SK-N-SH treated with all-trans-retinoic acid at 6 μM for 48 hours (cell line): ENCODE data around the gene HRG.

Source experiments
- ATAC-seq: fragments of 200-7000 bp; cut with Tn5 transposase; 3 replicates; pipeline ENCODE4 v1.9.1; 2020; ENCODE audit warnings: mild to moderate bottlenecking, moderate library complexity
- BACH2 ChIP-seq: fragments of 250-450 bp; sonication (Bioruptor Pico); IDR thresholded peaks from 2 replicates; pipeline ENCODE4 v1.9.0; 2021; ENCODE audit warnings: mild to moderate bottlenecking, borderline replicate concordance
- CSDC2 ChIP-seq: fragments of 250-450 bp; sonication (Bioruptor Pico); IDR thresholded peaks from 2 replicates; pipeline ENCODE4 v1.5.0; 2020; ENCODE audit warnings: mild to moderate bottlenecking, moderate library complexity
- ESRRG ChIP-seq: fragments of 250-450 bp; sonication (Bioruptor Pico); IDR thresholded peaks from 2 replicates; pipeline ENCODE4 v1.6.1; 2021; ENCODE audit warnings: mild to moderate bottlenecking
- OSR1 ChIP-seq: fragments of 250-450 bp; sonication (Bioruptor Pico); IDR thresholded peaks from 2 replicates; pipeline ENCODE4 v1.8.0; 2022; ENCODE audit warnings: moderate library complexity, mild to moderate bottlenecking, inconsistent platforms
- PPARA ChIP-seq: fragments of 250-450 bp; sonication (Bioruptor Pico); IDR thresholded peaks from 2 replicates; pipeline ENCODE4 v1.5.0; 2020; ENCODE audit warnings: mild to moderate bottlenecking, borderline replicate concordance
- SNAI2 ChIP-seq: fragments of 250-450 bp; sonication (Bioruptor Pico); IDR thresholded peaks from 2 replicates; pipeline ENCODE4 v1.5.0; 2020; ENCODE audit warnings: mild to moderate bottlenecking, moderate library complexity
- TCF4 ChIP-seq: fragments of 250-450 bp; sonication (Bioruptor Pico); IDR thresholded peaks from 2 replicates; pipeline ENCODE4 v1.8.0; 2021; ENCODE audit warnings: mild to moderate bottlenecking, moderate library complexity, borderline replicate concordance
- TOX ChIP-seq: fragments of 250-450 bp; sonication (Bioruptor Pico); IDR thresholded peaks from 2 replicates; pipeline ENCODE4 v1.8.0; 2021; ENCODE audit warnings: mild to moderate bottlenecking, moderate library complexity, borderline replicate concordance
- ZC3H10 ChIP-seq: fragments of 250-450 bp; sonication (Bioruptor Pico); IDR thresholded peaks from 2 replicates; pipeline ENCODE4 v1.5.1; 2021; ENCODE audit warnings: mild to moderate bottlenecking, moderate library complexity
- ZFP3 ChIP-seq: fragments of 250-450 bp; sonication (Bioruptor Pico); IDR thresholded peaks from 2 replicates; pipeline ENCODE4 v1.5.0; 2020; ENCODE audit warnings: mild to moderate bottlenecking, moderate library complexity
- ZFP30 ChIP-seq: fragments of 450-650 bp; formaldehyde crosslinking; IDR thresholded peaks from 2 replicates; pipeline ENCODE4 v1.5.0; 2022; ENCODE audit warnings: mild to moderate bottlenecking, moderate library complexity
- ZNF565 ChIP-seq: fragments of 450-650 bp; formaldehyde crosslinking; conservative IDR thresholded peaks from 2 replicates; pipeline ENCODE4 v1.5.0; 2020; ENCODE audit warnings: low read depth, mild to moderate bottlenecking, moderate library complexity
- ZNF70 ChIP-seq: fragments of 450-650 bp; formaldehyde crosslinking; IDR thresholded peaks from 2 replicates; pipeline ENCODE4 v1.5.0; 2020; ENCODE audit warnings: mild to moderate bottlenecking, moderate library complexity
- TF ChIP-seq, protein P1 (sequence below): fragments of 250-450 bp; sonication (Bioruptor Pico); IDR thresholded peaks from 2 replicates; pipeline ENCODE4 v1.8.0; 2020; ENCODE audit warnings: mild to moderate bottlenecking, moderate library complexity, borderline replicate concordance
- TF ChIP-seq, protein P2 (sequence below): fragments of 250-450 bp; sonication (Bioruptor Pico); IDR thresholded peaks from 2 replicates; pipeline ENCODE4 v1.8.0; 2021; ENCODE audit warnings: low read depth, mild to moderate bottlenecking, moderate library complexity, borderline replicate concordance
- TF ChIP-seq, protein P3 (sequence below): fragments of 250-450 bp; sonication (Bioruptor Pico); IDR thresholded peaks from 2 replicates; pipeline ENCODE4 v1.5.1; 2021; ENCODE audit warnings: mild to moderate bottlenecking, moderate library complexity
- TF ChIP-seq, protein P4 (sequence below): fragments of 250-450 bp; sonication (Bioruptor Pico); IDR thresholded peaks from 2 replicates; pipeline ENCODE4 v1.5.1; 2020; ENCODE audit warnings: low read depth, mild to moderate bottlenecking, moderate library complexity
- TF ChIP-seq, protein P5 (sequence below): fragments of 250-450 bp; sonication (Bioruptor Pico); IDR thresholded peaks from 2 replicates; pipeline ENCODE4 v1.5.0; 2020; ENCODE audit warnings: mild to moderate bottlenecking, moderate library complexity

HRG gene

DNA sequence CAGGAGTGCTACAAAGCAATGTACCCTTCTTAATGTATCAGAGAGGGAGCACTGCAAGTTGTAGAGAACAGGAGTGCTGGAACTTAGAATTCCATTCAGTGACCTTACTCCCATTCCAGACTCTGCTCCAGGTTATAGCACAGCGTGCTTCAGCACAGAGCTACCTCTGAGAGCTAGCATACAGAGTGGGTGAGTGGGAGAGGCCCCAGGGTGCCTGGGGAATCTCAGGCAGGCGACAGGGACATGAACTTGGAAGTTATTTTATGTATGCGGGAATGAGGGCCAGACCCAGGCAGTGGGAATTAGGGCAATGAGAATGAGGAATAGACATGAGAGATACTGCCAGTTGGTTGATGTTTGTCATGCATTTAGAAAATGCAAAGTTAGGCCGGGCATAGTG, 47.7 kb downstream of the HRG start (continued):
- TF ChIP-seq, protein P1, sequence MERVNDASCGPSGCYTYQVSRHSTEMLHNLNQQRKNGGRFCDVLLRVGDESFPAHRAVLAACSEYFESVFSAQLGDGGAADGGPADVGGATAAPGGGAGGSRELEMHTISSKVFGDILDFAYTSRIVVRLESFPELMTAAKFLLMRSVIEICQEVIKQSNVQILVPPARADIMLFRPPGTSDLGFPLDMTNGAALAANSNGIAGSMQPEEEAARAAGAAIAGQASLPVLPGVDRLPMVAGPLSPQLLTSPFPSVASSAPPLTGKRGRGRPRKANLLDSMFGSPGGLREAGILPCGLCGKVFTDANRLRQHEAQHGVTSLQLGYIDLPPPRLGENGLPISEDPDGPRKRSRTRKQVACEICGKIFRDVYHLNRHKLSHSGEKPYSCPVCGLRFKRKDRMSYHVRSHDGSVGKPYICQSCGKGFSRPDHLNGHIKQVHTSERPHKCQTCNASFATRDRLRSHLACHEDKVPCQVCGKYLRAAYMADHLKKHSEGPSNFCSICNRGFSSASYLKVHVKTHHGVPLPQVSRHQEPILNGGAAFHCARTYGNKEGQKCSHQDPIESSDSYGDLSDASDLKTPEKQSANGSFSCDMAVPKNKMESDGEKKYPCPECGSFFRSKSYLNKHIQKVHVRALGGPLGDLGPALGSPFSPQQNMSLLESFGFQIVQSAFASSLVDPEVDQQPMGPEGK (CRISPR knock-in tag) = no peak
- TF ChIP-seq ZFP30 = no peak
- TF ChIP-seq, all 23 proteins: peak for 0

DNA sequence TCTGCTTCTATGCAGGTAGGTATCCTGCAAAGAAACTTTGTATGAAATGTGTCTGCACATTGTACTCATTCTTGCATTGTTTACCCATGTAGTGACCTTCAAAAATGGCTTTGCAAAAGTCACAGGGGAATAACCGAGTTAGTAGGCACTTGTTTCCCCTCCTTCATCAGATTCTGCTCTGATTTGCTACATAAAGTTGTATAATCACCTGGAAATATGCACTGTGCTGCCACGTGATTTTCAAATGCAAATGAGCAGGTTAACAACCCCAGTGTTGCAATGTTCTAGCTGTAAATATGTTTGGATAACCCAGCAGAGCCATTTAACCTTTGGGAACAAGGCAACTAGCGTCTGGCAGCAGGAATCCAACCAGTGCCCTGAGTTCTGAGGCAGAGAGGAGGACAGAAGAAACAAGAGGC, 51.2 kb downstream of the HRG start, which contains the start of gene KNG1:
KNG1 (plus strand) TSS at position 321 of the 419 bp plus-strand sequence. CDS start 184 bp downstream, outside the sequence.
- TF ChIP-seq BACH2 (CRISPR knock-in tag) (no peak), TOX (CRISPR knock-in tag) (no peak), CSDC2 (CRISPR knock-in tag) (no peak), ESRRG (CRISPR knock-in tag) (no peak), ZNF565 (CRISPR knock-in tag) (no peak), ZFP3 (CRISPR knock-in tag) (no peak), PPARA (CRISPR knock-in tag) (no peak), TCF4 (no peak), ZFP30 (no peak), SNAI2 (CRISPR knock-in tag) (no peak), ZC3H10 (CRISPR knock-in tag) (no peak), OSR1 (no peak), ZNF70 (CRISPR knock-in tag) (no peak)
- TF ChIP-seq, protein P2, sequence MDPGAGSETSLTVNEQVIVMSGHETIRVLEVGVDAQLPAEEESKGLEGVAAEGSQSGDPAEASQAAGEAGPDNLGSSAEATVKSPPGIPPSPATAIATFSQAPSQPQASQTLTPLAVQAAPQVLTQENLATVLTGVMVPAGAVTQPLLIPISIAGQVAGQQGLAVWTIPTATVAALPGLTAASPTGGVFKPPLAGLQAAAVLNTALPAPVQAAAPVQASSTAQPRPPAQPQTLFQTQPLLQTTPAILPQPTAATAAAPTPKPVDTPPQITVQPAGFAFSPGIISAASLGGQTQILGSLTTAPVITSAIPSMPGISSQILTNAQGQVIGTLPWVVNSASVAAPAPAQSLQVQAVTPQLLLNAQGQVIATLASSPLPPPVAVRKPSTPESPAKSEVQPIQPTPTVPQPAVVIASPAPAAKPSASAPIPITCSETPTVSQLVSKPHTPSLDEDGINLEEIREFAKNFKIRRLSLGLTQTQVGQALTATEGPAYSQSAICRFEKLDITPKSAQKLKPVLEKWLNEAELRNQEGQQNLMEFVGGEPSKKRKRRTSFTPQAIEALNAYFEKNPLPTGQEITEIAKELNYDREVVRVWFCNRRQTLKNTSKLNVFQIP (CRISPR knock-in tag) = no peak
- TF ChIP-seq, protein P3, sequence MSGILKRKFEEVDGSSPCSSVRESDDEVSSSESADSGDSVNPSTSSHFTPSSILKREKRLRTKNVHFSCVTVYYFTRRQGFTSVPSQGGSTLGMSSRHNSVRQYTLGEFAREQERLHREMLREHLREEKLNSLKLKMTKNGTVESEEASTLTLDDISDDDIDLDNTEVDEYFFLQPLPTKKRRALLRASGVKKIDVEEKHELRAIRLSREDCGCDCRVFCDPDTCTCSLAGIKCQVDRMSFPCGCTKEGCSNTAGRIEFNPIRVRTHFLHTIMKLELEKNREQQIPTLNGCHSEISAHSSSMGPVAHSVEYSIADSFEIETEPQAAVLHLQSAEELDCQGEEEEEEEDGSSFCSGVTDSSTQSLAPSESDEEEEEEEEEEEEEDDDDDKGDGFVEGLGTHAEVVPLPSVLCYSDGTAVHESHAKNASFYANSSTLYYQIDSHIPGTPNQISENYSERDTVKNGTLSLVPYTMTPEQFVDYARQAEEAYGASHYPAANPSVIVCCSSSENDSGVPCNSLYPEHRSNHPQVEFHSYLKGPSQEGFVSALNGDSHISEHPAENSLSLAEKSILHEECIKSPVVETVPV = no peak
- TF ChIP-seq, protein P4, sequence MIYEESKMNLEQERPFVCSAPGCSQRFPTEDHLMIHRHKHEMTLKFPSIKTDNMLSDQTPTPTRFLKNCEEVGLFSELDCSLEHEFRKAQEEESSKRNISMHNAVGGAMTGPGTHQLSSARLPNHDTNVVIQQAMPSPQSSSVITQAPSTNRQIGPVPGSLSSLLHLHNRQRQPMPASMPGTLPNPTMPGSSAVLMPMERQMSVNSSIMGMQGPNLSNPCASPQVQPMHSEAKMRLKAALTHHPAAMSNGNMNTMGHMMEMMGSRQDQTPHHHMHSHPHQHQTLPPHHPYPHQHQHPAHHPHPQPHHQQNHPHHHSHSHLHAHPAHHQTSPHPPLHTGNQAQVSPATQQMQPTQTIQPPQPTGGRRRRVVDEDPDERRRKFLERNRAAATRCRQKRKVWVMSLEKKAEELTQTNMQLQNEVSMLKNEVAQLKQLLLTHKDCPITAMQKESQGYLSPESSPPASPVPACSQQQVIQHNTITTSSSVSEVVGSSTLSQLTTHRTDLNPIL (CRISPR knock-in tag) = no peak
- TF ChIP-seq, protein P1 (CRISPR knock-in tag) = no peak
- TF ChIP-seq, protein P5, sequence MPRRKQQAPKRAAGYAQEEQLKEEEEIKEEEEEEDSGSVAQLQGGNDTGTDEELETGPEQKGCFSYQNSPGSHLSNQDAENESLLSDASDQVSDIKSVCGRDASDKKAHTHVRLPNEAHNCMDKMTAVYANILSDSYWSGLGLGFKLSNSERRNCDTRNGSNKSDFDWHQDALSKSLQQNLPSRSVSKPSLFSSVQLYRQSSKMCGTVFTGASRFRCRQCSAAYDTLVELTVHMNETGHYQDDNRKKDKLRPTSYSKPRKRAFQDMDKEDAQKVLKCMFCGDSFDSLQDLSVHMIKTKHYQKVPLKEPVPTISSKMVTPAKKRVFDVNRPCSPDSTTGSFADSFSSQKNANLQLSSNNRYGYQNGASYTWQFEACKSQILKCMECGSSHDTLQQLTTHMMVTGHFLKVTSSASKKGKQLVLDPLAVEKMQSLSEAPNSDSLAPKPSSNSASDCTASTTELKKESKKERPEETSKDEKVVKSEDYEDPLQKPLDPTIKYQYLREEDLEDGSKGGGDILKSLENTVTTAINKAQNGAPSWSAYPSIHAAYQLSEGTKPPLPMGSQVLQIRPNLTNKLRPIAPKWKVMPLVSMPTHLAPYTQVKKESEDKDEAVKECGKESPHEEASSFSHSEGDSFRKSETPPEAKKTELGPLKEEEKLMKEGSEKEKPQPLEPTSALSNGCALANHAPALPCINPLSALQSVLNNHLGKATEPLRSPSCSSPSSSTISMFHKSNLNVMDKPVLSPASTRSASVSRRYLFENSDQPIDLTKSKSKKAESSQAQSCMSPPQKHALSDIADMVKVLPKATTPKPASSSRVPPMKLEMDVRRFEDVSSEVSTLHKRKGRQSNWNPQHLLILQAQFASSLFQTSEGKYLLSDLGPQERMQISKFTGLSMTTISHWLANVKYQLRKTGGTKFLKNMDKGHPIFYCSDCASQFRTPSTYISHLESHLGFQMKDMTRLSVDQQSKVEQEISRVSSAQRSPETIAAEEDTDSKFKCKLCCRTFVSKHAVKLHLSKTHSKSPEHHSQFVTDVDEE (CRISPR knock-in tag) = no peak
- no peak for ATAC-seq

DNA sequence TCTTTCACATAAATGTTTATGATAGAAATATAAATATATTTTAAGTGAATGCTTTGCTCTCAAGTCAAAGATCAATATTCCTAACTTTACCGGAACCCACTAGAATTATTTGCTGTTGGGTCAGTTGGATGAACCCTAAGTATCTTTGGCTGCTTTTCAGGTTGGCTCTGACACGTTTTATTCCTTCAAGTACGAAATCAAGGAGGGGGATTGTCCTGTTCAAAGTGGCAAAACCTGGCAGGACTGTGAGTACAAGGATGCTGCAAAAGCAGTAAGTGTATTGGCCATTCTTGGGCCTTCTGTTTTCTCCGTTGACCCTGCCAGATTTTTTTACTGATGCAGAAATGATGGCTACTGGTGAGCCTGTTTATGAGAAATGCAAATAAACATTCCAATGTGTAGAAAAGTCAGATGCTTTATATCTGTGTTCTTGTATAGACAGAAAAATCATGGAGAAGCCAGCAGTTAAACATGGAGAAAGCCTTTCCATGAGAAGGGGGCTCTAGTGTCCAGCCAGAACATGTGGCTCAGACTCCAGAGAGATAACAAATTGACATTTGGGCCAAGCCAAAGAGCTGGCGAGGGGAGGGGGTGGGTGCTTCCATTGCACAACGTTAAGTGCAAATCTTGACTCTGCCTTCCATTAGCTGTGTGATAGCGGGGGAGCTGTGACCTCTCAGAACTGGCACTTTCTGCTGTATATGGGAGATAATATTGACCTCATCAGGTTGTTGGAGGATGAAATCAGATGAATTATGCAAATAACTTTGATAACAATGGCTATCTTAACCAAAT, 54.3 kb downstream of the HRG start:
- ATAC-seq = no peak
- no peak for TF ChIP-seq ZFP30
